ENCODE results near the gene TRMT44.

DNA sequence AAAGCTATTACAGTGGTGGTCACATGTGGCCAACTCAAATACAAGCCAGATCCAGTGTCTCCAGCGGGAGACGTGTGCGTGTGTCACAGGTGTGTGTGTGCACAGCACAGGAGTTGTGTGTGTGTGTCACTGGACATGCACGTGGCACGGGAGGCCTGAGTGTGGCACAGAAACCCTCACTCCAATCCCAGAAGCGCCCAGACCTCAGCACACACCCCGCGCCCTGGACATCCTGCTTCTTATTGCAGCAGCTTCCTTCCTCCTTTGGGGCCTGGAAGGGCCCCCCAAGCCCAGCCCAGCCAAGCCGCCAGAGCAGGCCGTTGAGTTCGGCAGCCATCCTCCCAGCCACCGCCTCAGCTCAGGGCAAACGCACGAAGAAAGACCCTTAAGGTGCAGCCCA lies 37.9 kb upstream of the TRMT44 start:
- TF ChIP-seq EP300 (IDR thresholded peaks at IDR 0.05) = no peak
- TF ChIP-seq, protein P1, sequence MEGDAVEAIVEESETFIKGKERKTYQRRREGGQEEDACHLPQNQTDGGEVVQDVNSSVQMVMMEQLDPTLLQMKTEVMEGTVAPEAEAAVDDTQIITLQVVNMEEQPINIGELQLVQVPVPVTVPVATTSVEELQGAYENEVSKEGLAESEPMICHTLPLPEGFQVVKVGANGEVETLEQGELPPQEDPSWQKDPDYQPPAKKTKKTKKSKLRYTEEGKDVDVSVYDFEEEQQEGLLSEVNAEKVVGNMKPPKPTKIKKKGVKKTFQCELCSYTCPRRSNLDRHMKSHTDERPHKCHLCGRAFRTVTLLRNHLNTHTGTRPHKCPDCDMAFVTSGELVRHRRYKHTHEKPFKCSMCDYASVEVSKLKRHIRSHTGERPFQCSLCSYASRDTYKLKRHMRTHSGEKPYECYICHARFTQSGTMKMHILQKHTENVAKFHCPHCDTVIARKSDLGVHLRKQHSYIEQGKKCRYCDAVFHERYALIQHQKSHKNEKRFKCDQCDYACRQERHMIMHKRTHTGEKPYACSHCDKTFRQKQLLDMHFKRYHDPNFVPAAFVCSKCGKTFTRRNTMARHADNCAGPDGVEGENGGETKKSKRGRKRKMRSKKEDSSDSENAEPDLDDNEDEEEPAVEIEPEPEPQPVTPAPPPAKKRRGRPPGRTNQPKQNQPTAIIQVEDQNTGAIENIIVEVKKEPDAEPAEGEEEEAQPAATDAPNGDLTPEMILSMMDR (IDR thresholded peaks at IDR 0.05) = no peak
- TF ChIP-seq POLR2A (IDR thresholded peaks at IDR 0.05) = no peak
- no peak for TF ChIP-seq POLR2AphosphoS5 (IDR thresholded peaks at IDR 0.05)
